Sigmoid colon (tissue), 3 donors: ENCODE results near the gene SDK1.

Source experiments
- POLR2A ChIP-seq, 2 donors: fragments of 450-650 bp; IDR thresholded peaks; one replicate each; pipeline ENCODE4 v1.6.1; 2016; ENCODE audit warnings: antibody characterized with exemption in 2 of 2, mild to moderate bottlenecking in 2 of 2, moderate library complexity in 2 of 2
- TF ChIP-seq, protein P1 (sequence below), 4 experiments: fragments of 450-650 bp in 3 of 4; fragments of 200-600 bp in 1 of 4; IDR thresholded peaks; one replicate each; pipeline ENCODE4 v1.5.1; 2016 to 2019; ENCODE audit warnings: antibody characterized with exemption in 4 of 4, mild to moderate bottlenecking in 3 of 4, moderate library complexity in 2 of 4

DNA sequence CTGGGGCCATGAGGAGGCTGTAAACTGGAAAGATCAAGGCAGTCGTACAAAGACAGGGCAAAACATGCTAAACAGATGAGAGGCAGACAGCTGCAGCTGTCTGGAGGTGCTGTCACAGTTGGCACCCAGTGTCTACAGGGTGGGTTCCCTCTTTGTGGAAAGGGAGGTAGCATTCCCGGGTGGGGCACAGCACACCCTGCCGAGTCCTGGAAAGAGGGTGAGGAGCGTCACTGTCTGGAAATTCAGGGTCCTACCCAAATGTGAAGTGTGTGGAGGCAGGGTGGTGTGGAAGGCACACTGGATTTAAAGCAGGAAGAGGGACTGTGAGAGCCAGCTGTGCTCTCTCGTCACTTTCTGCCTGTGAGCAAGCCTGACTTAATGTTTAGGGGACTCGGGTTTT is 356.2 kb downstream of the SDK1 start:
- TF ChIP-seq, protein P1, sequence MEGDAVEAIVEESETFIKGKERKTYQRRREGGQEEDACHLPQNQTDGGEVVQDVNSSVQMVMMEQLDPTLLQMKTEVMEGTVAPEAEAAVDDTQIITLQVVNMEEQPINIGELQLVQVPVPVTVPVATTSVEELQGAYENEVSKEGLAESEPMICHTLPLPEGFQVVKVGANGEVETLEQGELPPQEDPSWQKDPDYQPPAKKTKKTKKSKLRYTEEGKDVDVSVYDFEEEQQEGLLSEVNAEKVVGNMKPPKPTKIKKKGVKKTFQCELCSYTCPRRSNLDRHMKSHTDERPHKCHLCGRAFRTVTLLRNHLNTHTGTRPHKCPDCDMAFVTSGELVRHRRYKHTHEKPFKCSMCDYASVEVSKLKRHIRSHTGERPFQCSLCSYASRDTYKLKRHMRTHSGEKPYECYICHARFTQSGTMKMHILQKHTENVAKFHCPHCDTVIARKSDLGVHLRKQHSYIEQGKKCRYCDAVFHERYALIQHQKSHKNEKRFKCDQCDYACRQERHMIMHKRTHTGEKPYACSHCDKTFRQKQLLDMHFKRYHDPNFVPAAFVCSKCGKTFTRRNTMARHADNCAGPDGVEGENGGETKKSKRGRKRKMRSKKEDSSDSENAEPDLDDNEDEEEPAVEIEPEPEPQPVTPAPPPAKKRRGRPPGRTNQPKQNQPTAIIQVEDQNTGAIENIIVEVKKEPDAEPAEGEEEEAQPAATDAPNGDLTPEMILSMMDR (IDR thresholded peaks at IDR 0.05) = no peak
- no peak for TF ChIP-seq POLR2A (IDR thresholded peaks at IDR 0.05)
